GM12875 (cell line): ENCODE measurements around the gene PAPSS2.

Source experiments
- H3K4me3 ChIP-seq: one replicate; pipeline ENCODE4 v1.5.1; 2011; ENCODE audit warnings: low read depth, low read length, control low read depth
- TF ChIP-seq, protein P1 (sequence below): IDR thresholded peaks from 2 replicates; pipeline ENCODE4 v1.5.1; 2011; ENCODE audit warnings: low read depth, mild to moderate bottlenecking, control low read depth, inconsistent platforms, low read length, moderate library complexity, borderline replicate concordance; ENCODE audit not compliant: insufficient read depth

PAPSS2 gene

DNA sequence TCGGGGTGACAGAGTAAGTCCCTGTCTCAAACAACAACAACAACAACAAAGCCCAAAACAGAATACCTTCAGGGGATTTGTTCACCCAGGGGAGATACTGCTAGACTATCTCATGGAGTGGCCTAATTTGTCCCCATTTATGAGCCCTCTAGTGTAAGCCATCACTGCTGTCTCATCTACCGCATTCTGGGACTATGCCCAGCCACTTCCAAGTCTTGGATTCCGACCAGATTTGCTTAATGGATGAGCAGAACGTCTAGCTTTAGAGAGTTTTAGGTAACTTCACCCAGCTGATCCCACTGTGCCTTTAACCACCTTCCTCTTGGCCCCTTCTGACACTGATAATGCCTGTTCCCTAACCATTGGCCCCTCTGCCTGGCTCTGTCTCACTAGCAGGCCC, 47.1 kb downstream of the PAPSS2 start:
- H3K4me3 ChIP-seq: no peak overlapping the region

DNA sequence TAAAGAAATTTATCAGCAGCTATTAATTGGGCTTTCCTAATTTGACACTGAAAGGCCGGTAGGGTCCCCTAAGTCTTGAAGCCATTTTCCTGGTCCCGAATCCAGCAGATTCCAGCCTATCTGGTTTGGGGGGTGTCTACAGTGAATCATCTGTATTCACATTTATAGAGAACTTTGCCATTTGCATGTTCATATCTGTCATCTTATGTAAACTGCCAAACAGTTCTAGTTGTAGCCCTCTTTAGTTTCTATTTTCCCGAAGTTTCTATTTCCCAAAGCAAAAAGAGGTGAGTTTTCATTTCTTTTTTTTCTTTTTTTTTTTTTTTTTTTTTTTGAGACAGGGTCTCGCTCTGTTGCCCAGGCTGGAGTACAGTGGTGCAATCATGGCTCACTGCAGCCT, 47.6 kb downstream of the PAPSS2 start:
- no peak overlapping the region for H3K4me3 ChIP-seq
- TF ChIP-seq, protein P1, sequence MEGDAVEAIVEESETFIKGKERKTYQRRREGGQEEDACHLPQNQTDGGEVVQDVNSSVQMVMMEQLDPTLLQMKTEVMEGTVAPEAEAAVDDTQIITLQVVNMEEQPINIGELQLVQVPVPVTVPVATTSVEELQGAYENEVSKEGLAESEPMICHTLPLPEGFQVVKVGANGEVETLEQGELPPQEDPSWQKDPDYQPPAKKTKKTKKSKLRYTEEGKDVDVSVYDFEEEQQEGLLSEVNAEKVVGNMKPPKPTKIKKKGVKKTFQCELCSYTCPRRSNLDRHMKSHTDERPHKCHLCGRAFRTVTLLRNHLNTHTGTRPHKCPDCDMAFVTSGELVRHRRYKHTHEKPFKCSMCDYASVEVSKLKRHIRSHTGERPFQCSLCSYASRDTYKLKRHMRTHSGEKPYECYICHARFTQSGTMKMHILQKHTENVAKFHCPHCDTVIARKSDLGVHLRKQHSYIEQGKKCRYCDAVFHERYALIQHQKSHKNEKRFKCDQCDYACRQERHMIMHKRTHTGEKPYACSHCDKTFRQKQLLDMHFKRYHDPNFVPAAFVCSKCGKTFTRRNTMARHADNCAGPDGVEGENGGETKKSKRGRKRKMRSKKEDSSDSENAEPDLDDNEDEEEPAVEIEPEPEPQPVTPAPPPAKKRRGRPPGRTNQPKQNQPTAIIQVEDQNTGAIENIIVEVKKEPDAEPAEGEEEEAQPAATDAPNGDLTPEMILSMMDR: no peak

More for the DNA sequence above, 47.1 kb downstream of the PAPSS2 start:
- TF ChIP-seq, protein P1: no peak

DNA sequence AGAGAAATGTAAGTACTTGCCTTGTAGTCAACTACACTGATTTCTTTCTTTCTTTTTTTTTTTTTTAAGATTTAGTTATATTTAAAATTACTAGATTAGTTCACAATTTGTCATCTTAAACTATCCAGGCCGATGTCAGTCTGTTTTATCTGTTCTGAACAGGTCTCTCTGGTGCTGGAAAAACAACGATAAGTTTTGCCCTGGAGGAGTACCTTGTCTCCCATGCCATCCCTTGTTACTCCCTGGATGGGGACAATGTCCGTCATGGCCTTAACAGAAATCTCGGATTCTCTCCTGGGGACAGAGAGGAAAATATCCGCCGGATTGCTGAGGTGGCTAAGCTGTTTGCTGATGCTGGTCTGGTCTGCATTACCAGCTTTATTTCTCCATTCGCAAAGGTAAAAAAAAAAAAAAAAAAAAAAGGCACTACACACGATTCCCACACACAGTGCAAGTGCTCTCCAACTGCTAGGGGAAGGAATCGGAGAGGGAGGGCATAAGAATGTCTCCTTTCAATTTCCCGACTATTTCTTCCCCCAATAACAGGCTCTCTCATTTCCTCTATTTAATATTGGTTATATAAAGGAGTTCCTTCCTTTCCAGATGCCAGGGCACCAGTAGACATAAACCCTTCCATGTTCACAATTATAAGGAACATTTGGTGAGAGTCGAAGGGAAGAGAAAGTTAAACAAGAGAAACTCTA, 53.4 kb downstream of the PAPSS2 start:
- TF ChIP-seq, protein P1: no peak
- H3K4me3 ChIP-seq: no peak overlapping the region

DNA sequence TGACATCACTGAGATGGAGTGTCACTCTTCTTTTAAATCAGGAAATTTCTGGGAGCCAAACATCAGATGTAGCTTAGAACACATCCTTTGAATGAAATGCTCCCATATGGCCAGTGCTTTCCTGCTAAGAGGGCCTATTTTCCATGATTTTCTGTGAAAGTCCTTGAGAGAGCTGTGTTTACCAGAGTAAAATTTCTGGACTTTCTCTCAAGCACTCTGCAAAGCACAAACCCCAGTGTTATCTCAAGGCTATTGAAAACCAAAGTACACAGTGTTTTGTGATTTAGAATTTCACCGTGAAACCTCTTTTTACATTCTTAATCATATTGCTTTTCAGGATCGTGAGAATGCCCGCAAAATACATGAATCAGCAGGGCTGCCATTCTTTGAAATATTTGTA, 54.0 kb downstream of the PAPSS2 start:
- TF ChIP-seq, protein P1: no peak

DNA sequence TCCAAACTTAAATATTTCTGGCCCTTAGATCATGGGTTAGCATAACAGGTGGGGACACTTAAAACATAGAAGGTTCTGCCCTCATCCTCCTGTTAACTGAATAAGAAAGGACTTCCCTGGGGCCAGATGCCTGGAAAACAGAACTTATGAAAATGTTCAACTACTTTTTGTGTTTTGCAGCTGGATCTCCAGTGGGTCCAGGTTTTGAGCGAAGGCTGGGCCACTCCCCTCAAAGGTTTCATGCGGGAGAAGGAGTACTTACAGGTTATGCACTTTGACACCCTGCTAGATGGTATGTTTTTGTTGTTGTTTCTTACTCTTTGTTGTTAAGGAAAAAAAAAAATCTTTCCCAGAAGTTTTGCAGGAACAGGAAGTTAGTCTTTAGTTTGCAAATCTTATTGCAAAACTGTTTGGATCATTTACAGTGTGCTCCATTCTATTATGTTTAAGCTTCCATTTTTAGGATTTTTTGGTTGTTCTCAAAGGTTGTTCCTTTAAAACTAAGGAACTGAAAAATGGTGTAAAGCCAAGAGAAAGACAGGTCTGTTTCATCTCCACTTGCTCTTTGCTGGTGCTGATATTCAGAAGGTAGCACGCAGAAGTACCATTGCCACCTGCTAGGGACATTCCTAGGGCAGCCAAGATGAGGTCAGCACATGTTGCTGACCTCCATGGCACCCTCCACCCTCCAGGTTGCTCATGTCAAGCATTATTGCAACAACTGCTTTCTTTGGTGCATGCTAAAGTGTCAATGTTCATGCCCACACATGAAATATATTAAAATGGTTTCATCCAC, 56.1 kb downstream of the PAPSS2 start:
- no peak overlapping the region for H3K4me3 ChIP-seq
- TF ChIP-seq, protein P1: no peak

More for the DNA sequence above, 54.0 kb downstream of the PAPSS2 start:
- H3K4me3 ChIP-seq: no peak overlapping the region

DNA sequence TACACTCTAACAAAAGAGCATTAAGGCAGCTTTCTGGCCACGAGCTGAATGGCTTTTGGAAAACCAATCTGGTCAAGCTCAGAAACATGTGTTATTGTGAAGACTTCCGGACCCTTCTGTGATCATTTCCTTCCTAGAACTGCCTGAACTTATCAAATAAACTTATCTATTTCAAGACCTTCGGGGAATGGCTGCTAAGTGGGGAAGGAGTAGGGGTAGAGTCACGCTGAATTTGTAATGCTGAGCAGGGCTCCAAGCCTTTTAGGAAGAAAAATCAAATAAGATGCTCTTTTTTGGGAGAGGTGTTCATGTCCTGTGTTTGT, 56.6 kb downstream of the PAPSS2 start:
- H3K4me3 ChIP-seq: no peak overlapping the region
- TF ChIP-seq, protein P1: no peak

DNA sequence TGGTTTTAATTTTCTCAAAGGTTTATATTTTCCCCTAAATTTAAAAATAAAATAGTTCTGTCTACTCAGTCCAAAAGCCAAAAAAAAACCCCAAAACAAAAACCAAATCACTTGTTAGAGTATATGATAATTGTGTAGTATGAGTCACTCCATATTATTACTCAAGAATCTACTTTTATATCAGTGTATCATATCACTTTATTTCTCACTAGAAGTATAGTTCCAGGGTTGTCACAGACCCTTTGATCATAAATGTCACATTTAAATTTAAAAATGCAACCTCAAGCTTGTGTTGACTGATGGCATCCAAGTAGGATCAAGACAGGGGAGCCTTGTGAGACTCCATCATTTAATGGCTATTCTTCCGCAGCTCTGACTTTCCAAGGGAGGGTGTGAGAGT, 61.0 kb downstream of the PAPSS2 start:
- H3K4me3 ChIP-seq: no peak overlapping the region
- TF ChIP-seq, protein P1: no peak
